Endothelial cell of umbilical vein (primary cell): ENCODE measurements around the gene ULK4. TPM values are rescaled to one million over a fixed set of nuclear protein-coding genes. Genes with fewer than 3 reads are reported as not detected.

ENCODE experiments used
- BruUV-seq: library from RNA; stranded (reverse); fragments of 400-500 nt; replicated peaks from 2 replicates; lab custom pipeline; 2021; lab: Mats Ljungman, UMichigan
- CTCF ChIA-PET: fragments of 300-600, 350-600 bp; sonication (Branson Sonifier 250); formaldehyde crosslinking; loops from one replicate; lab custom pipeline; 2021; ENCODE audit warnings: antibody characterized with exemption, inconsistent platforms; lab: Charles Lee
- POLR2A ChIA-PET: fragments of 300-600, 350-600 bp; sonication (Branson Sonifier 250); formaldehyde crosslinking; loops from one replicate; lab custom pipeline; 2021; ENCODE audit warnings: antibody characterized with exemption, inconsistent platforms; lab: Charles Lee
- DNase-seq: peaks from one replicate; pipeline ENCODE4 v3.0.0-alpha.2; 2011; ENCODE audit warnings: low read depth, low spot score
- FAIRE-seq: peaks from 2 replicates; lab custom pipeline; 2011; peaks lifted over from hg19 to GRCh38; lab: Jason Lieb, UNC
- H2AFZ ChIP-seq: 2 replicates; pipeline ENCODE4 v1.6.0; 2012; ENCODE audit warnings: low read depth, low read length, control low read depth, inconsistent platforms
- H3K27ac ChIP-seq: 2 replicates; pipeline ENCODE4 v1.5.1; 2011; ENCODE audit warnings: low read depth, mild to moderate bottlenecking, control low read depth, low read length, moderate library complexity; ENCODE audit not compliant: insufficient read depth
- H3K27me3 ChIP-seq, 2 experiments: 2 replicates each; pipeline versions ENCODE4 v1.6.0 to v1.6.1; 2011; ENCODE audit warnings: low read length in 2 of 2, mixed read lengths in 1 of 2; ENCODE audit not compliant: control insufficient read depth in 2 of 2, insufficient read depth in 2 of 2
- H3K36me3 ChIP-seq, 2 experiments: 2 replicates in 1 of 2; 3 replicates in 1 of 2; pipeline ENCODE4 v1.5.1; 2011; ENCODE audit warnings: low read length in 2 of 2, mild to moderate bottlenecking in 1 of 2, moderate library complexity in 1 of 2; ENCODE audit not compliant: control insufficient read depth in 2 of 2, insufficient read depth in 2 of 2; ENCODE audit errors: extremely low read depth in 1 of 2
- H3K4me1 ChIP-seq: 3 replicates; pipeline ENCODE4 v1.5.1; 2011; ENCODE audit warnings: mild to moderate bottlenecking, low read length; ENCODE audit not compliant: control insufficient read depth, insufficient read depth; ENCODE audit errors: extremely low read depth
- H3K4me2 ChIP-seq: 2 replicates; pipeline ENCODE4 v1.6.1; 2011; ENCODE audit warnings: low read length, control low read depth, mixed read lengths; ENCODE audit not compliant: insufficient read depth
- H3K4me3 ChIP-seq, 3 experiments: fragments of 200-600 bp in 1 of 3; sonication (generic), shearing (Covaris generic) in 1 of 3; replicated peaks in 1 of 3; 2 replicates each; pipeline ENCODE4 v1.5.1; 2011 to 2016; ENCODE audit warnings: control low read depth in 3 of 3, low read length in 3 of 3, mild to moderate bottlenecking in 2 of 3, inconsistent platforms in 1 of 3, low read depth in 1 of 3, moderate library complexity in 1 of 3; ENCODE audit not compliant: insufficient read depth in 1 of 3
- H3K79me2 ChIP-seq: 2 replicates; pipeline ENCODE4 v1.6.0; 2012; ENCODE audit warnings: low read length, inconsistent platforms; ENCODE audit not compliant: control insufficient read depth, insufficient read depth
- H3K9ac ChIP-seq: replicated peaks from 2 replicates; pipeline ENCODE3; 2011; ENCODE audit warnings: low read length, control low read depth; ENCODE audit not compliant: insufficient read depth; ENCODE audit errors: extremely low read depth
- H3K9me1 ChIP-seq: replicated peaks from 3 replicates; pipeline ENCODE4 v1.6.0; 2011; ENCODE audit warnings: mild to moderate bottlenecking, low read length; ENCODE audit not compliant: control insufficient read depth, insufficient read depth; ENCODE audit errors: extremely low read depth
- H3K9me3 ChIP-seq: replicated peaks from 2 replicates; pipeline ENCODE4 v1.5.1; 2012; ENCODE audit warnings: low read length, inconsistent platforms; ENCODE audit not compliant: control insufficient read depth, insufficient read depth
- H4K20me1 ChIP-seq: replicated peaks from 2 replicates; pipeline ENCODE3; 2011; ENCODE audit warnings: mild to moderate bottlenecking, low read length; ENCODE audit not compliant: control insufficient read depth, insufficient read depth; ENCODE audit errors: extremely low read depth
- CTCF ChIP-seq, 2 donors: IDR thresholded peaks; 1 replicate in 1 of 2; 2 replicates in 1 of 2; pipeline ENCODE4 v1.5.1; 2011; ENCODE audit warnings: low read length in 2 of 2, mild to moderate bottlenecking in 2 of 2, moderate library complexity in 2 of 2, control low read depth in 1 of 2, inconsistent platforms in 1 of 2, low read depth in 1 of 2; ENCODE audit not compliant: insufficient read depth in 1 of 2; ENCODE audit errors: extremely low read depth in 1 of 2
- EZH2 ChIP-seq: IDR thresholded peaks from 2 replicates; pipeline ENCODE4 v1.6.1; 2012; ENCODE audit warnings: borderline replicate concordance, low read depth, mild to moderate bottlenecking, moderate library complexity, low read length, inconsistent platforms; ENCODE audit not compliant: severe bottlenecking
- FOS ChIP-seq: IDR thresholded peaks from 2 replicates; pipeline ENCODE4 v1.6.1; 2011; ENCODE audit warnings: mild to moderate bottlenecking, low read length, moderate library complexity, borderline replicate concordance; ENCODE audit not compliant: insufficient read depth
- GATA2 ChIP-seq: IDR thresholded peaks from 2 replicates; pipeline ENCODE4 v1.7.0; 2011; ENCODE audit warnings: low read depth, mild to moderate bottlenecking, moderate library complexity, mixed read lengths, low read length; ENCODE audit not compliant: insufficient read length, insufficient read depth
- JUN ChIP-seq: IDR thresholded peaks from 2 replicates; pipeline ENCODE4 v1.6.1; 2011; ENCODE audit warnings: borderline replicate concordance, low read depth; ENCODE audit not compliant: insufficient read length, insufficient read depth
- MAX ChIP-seq: IDR thresholded peaks from 2 replicates; pipeline ENCODE4 v1.6.1; 2011; ENCODE audit not compliant: insufficient read depth, insufficient read length
- MYC ChIP-seq: IDR thresholded peaks from one replicate; pipeline ENCODE4 v1.6.1; 2011; ENCODE audit warnings: mild to moderate bottlenecking, low read depth, low read length
- POLR2A ChIP-seq: IDR thresholded peaks from 2 replicates; pipeline ENCODE4 v1.6.1; 2012; ENCODE audit warnings: low read depth, mild to moderate bottlenecking, control low read depth, low read length
- POLR2AphosphoS5 ChIP-seq: IDR thresholded peaks from 2 replicates; pipeline ENCODE4 v1.6.1; 2012; ENCODE audit warnings: low read depth, mild to moderate bottlenecking, control low read depth, low read length, moderate library complexity; ENCODE audit not compliant: insufficient read depth
- dilution Hi-C: fragments of 300-500 bp; cut with MboI; formaldehyde crosslinking; loops from one replicate; pipeline ENCODE4 v1.15.0; 2019; ENCODE audit warnings: low sequenced_read_pairs; ENCODE audit not compliant: extremely low pct_ligation_motif_present
- intact Hi-C: fragments of 100-400 bp; cut with micrococcal nuclease; formaldehyde crosslinking; loops from one replicate; pipeline ENCODE4 v1.10.0; 2022
- polyA plus RNA-seq, 4 experiments: library from polyadenylated mRNA; depleted of rRNA in 3 of 4; stranded (reverse) in 3 of 4; unstranded in 1 of 4; fragments of >200 nt; gene quantifications; 2 replicates each; pipeline versions ENCODE4 v1.2.1 to v1.2.3, GENCODE V29; 2011 to 2012; ENCODE audit warnings: missing spikeins in 1 of 4
- total RNA-seq: library from RNA; stranded (reverse); gene quantifications from 2 replicates; pipeline ENCODE4 v1.2.3, GENCODE V29; 2021

Gene ULK4
- total and polyA plus RNA-seq, 2 donors (not counting 3 experiments of a cell fraction or from before 2014, with no cell fraction given) = 3.3 to 16.0 TPM

DNA sequence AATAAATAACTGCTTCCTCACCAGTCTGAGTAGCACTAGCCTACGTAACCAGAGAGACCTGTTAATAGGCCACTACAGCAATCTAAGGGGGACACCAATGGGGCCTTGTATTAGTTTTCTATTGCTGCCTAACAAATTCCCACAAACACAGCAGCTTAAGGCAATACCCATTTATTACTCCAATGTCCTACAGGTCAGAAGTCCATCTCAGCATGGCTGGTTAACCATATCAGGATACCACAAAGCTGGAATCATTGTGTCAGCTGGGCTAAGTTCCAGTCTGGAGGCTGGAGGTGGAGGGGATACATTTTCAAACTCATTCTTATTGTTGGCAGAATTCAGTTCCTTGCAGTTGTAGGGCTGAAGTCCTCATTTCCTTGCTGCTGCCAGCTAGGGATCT is 331.9 kb downstream of the ULK4 start:
- H3K27ac ChIP-seq = no peak overlapping the region
- H3K36me3 ChIP-seq = no peaks in the 10 kb centered on the region
- H3K4me3 ChIP-seq = no peak overlapping the region
- no peak overlapping the region for H2AFZ ChIP-seq
- BruUV-seq = no TSS peak
- H3K79me2 ChIP-seq = no peaks in the 10 kb centered on the region
- CTCF ChIA-PET = no interaction called here
- H3K4me1 ChIP-seq = no peaks in the 10 kb centered on the region
- TF ChIP-seq POLR2AphosphoS5 = no peak
- no peak for TF ChIP-seq MAX
- TF ChIP-seq GATA2 = no peak
- TF ChIP-seq MYC = no peak
- no peak for TF ChIP-seq EZH2
- no peak for TF ChIP-seq CTCF (IDR thresholded peaks at IDR 0.05; ENCODE audit: extremely low read depth in 1 of 2, insufficient read depth in 1 of 2, low read depth in 1 of 2, low read length in 2 of 2)
- no peak for TF ChIP-seq JUN
- TF ChIP-seq POLR2A = no peak
- TF ChIP-seq FOS = no peak
- H3K9ac ChIP-seq = no peak overlapping the region
- POLR2A ChIA-PET = no interaction called here
- no peaks in the 10 kb centered on the region for H3K9me3 ChIP-seq
- H3K27me3 ChIP-seq = no peaks in the 10 kb centered on the region
- DNase-seq (no peak), FAIRE-seq (no peak)
- H3K9me1 ChIP-seq = no peaks in the 10 kb centered on the region
- intact Hi-C loops (no loop called here), dilution Hi-C loops (no loop called here)
- no peaks in the 10 kb centered on the region for H4K20me1 ChIP-seq
- no peak overlapping the region for H3K4me2 ChIP-seq
